ENCODE measurements around the gene REPIN1.
A peak's percentile ranks its signal among the peaks of the same experiment; 100 is the strongest.

REPIN1 gene

GRCh38 chr7:150378115-150378852, 9.7 kb downstream of the REPIN1 start (continued):
- TF ChIP-seq, protein P1, sequence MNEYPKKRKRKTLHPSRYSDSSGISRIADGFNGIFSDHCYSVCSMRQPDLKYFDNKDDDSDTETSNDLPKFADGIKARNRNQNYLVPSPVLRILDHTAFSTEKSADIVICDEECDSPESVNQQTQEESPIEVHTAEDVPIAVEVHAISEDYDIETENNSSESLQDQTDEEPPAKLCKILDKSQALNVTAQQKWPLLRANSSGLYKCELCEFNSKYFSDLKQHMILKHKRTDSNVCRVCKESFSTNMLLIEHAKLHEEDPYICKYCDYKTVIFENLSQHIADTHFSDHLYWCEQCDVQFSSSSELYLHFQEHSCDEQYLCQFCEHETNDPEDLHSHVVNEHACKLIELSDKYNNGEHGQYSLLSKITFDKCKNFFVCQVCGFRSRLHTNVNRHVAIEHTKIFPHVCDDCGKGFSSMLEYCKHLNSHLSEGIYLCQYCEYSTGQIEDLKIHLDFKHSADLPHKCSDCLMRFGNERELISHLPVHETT (tag by site-specific recombination; IDR thresholded peaks at IDR 0.05), result no peak
- TF ChIP-seq BCL6B (tag by site-specific recombination; IDR thresholded peaks at IDR 0.05) (no peak), WT1 (tag by site-specific recombination; IDR thresholded peaks at IDR 0.05) (peak; percentile 45), ZNF24 (tag by site-specific recombination; IDR thresholded peaks at IDR 0.05) (no peak), ZNF202 (tag by site-specific recombination; IDR thresholded peaks at IDR 0.05; ENCODE audit: borderline replicate concordance) (no peak), GLI2 (tag by site-specific recombination; IDR thresholded peaks at IDR 0.05; ENCODE audit: borderline replicate concordance, low read depth) (no peak), PRDM6 (tag by site-specific recombination; IDR thresholded peaks at IDR 0.05) (no peak), SETDB1 (IDR thresholded peaks at IDR 0.05; ENCODE audit: insufficient read length, low read length) (no peak), PBX3 (CRISPR knock-in tag; IDR thresholded peaks at IDR 0.05) (no peak), KLF10 (tag by site-specific recombination; IDR thresholded peaks at IDR 0.05) (no peak), ZNF350 (tag by site-specific recombination; IDR thresholded peaks at IDR 0.05) (no peak), ZFHX2 (tag by site-specific recombination; conservative IDR thresholded peaks at IDR 0.05) (0 out of 2 replicates have a peak, but pooled peaks have one; percentile 20), ZNF311 (tag by site-specific recombination; IDR thresholded peaks at IDR 0.05; ENCODE audit: borderline replicate concordance) (no peak), EGR2 (tag by site-specific recombination; IDR thresholded peaks at IDR 0.05; ENCODE audit: low read depth) (peak; percentile 48), ZNF548 (tag by site-specific recombination; IDR thresholded peaks at IDR 0.05) (no peak), ZNF221 (tag by site-specific recombination; IDR thresholded peaks at IDR 0.05; ENCODE audit: borderline replicate concordance) (no peak), REST (tag by site-specific recombination; IDR thresholded peaks at IDR 0.05) (0 out of 2 replicates have a peak, but pooled peaks have one; percentile 26), ZNF521 (tag by site-specific recombination; IDR thresholded peaks at IDR 0.05) (no peak), ZNF324 (tag by site-specific recombination; IDR thresholded peaks at IDR 0.05) (no peak), ZNF501 (tag by site-specific recombination; IDR thresholded peaks at IDR 0.05) (peak; percentile 84; the same call in 1 of the 2 replicates), ZNF175 (tag by site-specific recombination; IDR thresholded peaks at IDR 0.05) (no peak), ZNF558 (tag by site-specific recombination; IDR thresholded peaks at IDR 0.05) (no peak)
- TF ChIP-seq, protein P2, sequence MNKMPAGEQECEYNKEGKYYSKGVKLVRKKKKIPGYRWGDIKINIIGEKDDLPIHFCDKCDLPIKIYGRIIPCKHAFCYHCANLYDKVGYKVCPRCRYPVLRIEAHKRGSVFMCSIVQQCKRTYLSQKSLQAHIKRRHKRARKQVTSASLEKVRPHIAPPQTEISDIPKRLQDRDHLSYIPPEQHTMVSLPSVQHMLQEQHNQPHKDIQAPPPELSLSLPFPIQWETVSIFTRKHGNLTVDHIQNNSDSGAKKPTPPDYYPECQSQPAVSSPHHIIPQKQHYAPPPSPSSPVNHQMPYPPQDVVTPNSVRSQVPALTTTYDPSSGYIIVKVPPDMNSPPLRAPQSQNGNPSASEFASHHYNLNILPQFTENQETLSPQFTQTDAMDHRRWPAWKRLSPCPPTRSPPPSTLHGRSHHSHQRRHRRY (tag by site-specific recombination; IDR thresholded peaks at IDR 0.05), result no peak
- TF ChIP-seq, protein P3, sequence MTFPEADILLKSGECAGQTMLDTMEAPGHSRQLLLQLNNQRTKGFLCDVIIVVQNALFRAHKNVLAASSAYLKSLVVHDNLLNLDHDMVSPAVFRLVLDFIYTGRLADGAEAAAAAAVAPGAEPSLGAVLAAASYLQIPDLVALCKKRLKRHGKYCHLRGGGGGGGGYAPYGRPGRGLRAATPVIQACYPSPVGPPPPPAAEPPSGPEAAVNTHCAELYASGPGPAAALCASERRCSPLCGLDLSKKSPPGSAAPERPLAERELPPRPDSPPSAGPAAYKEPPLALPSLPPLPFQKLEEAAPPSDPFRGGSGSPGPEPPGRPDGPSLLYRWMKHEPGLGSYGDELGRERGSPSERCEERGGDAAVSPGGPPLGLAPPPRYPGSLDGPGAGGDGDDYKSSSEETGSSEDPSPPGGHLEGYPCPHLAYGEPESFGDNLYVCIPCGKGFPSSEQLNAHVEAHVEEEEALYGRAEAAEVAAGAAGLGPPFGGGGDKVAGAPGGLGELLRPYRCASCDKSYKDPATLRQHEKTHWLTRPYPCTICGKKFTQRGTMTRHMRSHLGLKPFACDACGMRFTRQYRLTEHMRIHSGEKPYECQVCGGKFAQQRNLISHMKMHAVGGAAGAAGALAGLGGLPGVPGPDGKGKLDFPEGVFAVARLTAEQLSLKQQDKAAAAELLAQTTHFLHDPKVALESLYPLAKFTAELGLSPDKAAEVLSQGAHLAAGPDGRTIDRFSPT (tag by site-specific recombination; IDR thresholded peaks at IDR 0.05), result no peak
- TF ChIP-seq, protein P4, sequence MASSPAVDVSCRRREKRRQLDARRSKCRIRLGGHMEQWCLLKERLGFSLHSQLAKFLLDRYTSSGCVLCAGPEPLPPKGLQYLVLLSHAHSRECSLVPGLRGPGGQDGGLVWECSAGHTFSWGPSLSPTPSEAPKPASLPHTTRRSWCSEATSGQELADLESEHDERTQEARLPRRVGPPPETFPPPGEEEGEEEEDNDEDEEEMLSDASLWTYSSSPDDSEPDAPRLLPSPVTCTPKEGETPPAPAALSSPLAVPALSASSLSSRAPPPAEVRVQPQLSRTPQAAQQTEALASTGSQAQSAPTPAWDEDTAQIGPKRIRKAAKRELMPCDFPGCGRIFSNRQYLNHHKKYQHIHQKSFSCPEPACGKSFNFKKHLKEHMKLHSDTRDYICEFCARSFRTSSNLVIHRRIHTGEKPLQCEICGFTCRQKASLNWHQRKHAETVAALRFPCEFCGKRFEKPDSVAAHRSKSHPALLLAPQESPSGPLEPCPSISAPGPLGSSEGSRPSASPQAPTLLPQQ (tag by site-specific recombination; IDR thresholded peaks at IDR 0.05), result no peak; the same call in 1 of the 2 replicates
